LNCAP (cell line): ENCODE results near the gene OPN3.

Source experiments
- CTCF ChIP-seq: fragments of 450-650 bp; IDR thresholded peaks from 2 replicates; pipeline ENCODE4 v1.5.1; 2017; ENCODE audit warnings: mild to moderate bottlenecking

The OPN3 gene

DNA sequence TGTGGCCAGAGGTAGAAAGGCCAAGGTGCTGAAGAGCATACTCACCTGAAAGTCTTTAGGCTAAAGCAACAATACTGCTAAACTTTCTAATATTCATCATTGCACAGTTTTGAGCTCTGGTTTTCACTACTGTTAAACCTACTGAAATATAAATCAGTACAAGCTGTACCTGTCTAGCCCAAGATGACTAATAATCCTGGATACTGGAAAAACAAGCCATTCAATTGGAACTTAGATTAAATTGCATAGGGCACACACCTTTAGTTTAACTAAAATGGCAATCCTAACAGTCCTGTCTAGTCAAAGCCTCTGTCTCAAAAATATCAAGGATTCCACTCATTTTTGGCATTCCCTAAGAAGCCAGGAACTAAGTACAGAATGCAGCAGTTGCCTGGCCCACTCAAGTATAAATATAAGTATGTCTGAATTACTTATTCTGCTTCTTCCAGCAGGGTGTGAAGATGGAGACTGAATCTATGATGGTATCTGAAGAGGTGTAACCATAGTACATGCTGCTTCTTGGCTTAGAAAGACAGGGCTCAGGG lies 3.1 kb downstream of the OPN3 start:
- no peak for TF ChIP-seq CTCF

DNA sequence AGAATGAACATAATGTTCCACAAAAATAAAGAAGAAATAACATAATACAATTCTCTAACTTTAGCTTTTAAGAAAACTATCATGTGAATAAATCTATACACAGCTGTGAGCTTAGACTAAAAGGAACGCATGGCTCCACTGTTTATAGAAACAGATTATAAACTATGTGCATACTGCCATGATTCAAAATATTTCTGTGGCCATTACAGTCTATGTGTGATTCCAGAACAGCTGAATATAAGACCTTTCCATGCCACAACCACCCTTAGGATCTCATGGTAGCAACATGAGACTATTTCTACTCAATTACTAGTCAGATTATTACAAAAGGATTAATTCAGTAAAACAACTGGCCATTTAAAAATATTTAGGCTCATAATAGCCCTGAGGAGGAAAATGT lies 3.9 kb downstream of the OPN3 start:
- TF ChIP-seq CTCF, result no peak

DNA sequence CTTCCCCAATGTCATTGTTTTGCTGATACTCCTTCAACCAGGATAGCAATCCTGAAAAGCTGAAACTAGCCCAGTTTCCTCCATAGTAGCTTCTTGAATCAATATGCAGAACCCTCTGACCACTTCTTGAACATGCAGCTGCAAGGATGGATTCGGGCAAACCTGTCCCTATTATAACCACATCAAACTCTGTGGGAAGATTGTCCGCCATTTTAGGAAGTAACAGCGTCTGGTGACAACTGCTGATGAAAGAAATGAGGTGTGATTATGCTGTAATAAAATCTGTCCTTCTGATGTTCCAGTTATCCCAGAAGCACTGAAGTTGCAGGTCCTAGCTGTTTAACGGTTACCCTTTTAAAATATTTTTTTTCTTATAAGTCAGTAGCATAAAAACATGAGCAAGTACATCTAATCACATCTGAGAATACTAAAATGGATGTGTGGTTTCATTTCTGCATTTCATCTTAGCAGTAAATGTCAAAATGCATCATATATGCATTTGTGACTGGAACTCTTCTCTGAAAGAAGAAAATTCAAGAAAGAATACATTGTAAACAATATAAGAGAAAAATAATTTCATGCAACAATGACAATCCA lies 4.5 kb downstream of the OPN3 start:
- TF ChIP-seq CTCF, result no peak

DNA sequence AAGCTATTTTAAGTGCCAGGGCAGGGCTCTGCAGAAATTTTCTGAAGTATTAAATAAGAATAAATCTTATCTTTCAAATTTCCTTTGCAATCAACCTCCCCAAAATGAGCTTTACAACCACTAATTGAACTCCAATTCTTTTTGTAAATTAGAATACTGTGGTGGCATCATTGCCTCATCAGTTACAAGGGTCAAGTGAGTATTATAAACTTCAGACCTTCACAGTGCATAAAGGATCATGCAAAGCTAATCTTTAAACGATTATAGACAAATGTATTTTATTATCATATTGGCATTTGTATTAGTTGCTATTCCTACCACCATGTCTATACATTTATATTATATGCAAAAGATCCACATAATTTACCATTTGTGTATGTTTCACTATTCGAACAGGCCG lies 7.2 kb downstream of the OPN3 start:
- no peak for TF ChIP-seq CTCF

- TF ChIP-seq CTCF, result no peak
These were observed 8.5 kb downstream of the OPN3 start for GRCh38 chr1:241631674-241632073.

DNA sequence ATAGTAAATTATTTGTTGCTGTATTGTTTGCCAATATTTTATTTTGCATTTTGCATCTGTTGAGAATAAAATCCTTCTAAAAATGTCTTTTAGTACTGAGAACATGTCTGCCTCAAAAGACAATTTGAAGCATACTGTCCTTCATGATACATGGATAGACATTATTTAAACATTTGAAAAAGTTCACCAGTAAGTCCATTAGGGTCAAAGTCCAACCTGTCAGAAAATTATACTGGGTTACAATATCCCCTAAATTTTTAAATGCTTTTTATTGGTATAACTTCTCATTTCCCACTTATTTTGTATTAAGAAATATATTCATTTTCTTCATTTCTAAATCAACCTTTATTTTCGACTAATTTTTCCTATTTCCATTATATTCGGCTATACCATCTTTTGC lies 9.3 kb downstream of the OPN3 start:
- TF ChIP-seq CTCF, result no peak

DNA sequence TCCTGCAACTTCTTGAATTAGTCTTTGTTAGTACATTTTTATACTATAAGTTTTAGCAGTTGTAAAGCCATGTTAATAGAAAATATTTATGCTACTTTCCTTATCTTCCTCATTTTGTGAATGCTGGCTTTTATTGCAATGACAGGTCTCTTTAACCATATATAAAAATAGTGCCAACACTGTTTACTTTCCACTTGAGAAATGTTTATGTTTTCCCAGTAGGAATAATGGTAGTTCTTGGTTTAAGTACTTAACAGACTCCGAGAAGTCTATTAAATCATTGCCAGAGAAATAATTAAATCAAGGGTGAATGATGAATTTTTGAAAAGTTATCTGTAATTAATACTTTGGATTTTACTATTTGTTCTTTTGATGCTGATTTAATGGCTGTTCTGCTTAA lies 9.7 kb downstream of the OPN3 start:
- TF ChIP-seq CTCF, result no peak

DNA sequence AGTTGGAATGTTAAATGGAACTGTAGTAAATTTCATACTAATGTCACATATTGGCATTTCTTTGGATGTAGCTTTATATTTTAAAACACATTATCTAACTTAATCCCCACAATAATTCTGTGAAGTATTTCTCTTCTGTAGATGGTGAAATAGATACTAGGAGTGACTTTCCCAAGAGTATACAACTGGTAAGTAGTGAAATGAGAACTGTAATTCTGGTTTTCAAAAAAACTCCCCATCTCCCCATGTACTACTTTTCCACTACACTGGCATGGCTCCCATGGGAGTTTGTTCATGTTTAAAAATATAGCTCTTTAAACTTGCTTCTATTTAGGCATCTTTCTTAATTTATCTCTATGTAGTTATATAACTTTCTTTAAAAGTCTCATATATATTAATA lies 10.2 kb downstream of the OPN3 start:
- no peak for TF ChIP-seq CTCF
